ENCODE results near the gene KCTD16. TPM values are rescaled to one million over a fixed set of nuclear protein-coding genes. Genes with fewer than 3 reads are reported as not detected.

KCTD16 gene
- total and polyA plus RNA-seq, 2 experiments from 2014 or later, result 0.02 to 0.76 TPM

DNA sequence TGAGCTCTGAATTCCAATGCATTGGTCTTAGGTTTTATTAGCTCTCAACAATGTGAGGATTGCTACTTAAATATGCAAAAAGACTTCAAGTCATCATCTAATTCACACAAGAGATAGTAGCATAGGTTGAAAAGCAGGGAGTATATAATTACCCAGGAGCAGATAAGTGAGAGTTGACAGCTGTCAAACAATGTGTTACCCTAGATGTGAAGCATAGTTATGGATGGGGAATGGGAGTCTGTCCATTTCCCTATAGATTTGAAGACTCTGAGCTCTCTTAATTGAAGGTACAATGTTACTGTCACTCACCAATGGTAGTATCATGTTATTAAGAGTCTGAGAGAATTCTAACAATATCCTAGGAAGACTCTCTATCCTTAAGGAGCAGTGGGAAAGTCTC lies 160.7 kb downstream of the KCTD16 start:
- no peaks in the 10 kb centered on the region for H3K9me3 Mint-ChIP-seq
- Histone ChIP-seq H3K27ac (ENCODE audit: low read depth) (no peak overlapping the region), H3K4me1 (ENCODE audit: insufficient read depth) (no peaks in the 10 kb centered on the region; the same call in 1 of the 2 replicates), H3K36me3 (ENCODE audit: insufficient read depth) (no peaks in the 10 kb centered on the region), H2AFZ (no peak overlapping the region), H4K20me1 (replicated peaks; ENCODE audit: insufficient read depth) (no peaks in the 10 kb centered on the region), H3K9me2 (ENCODE audit: insufficient read depth) (peaks cover 4% of the 10 kb centered on the region; the same call in 1 of the 2 replicates), H3K79me2 (replicated peaks; ENCODE audit: insufficient read depth) (no peaks in the 10 kb centered on the region), H3K4me3 (no peak overlapping the region), H3F3A (replicated peaks; ENCODE audit: low read depth) (no peaks in the 10 kb centered on the region), H3K4me2 (no peak overlapping the region), H3K27me3 (ENCODE audit: insufficient read depth) (no peaks in the 10 kb centered on the region)
- TF ChIP-seq NANOG (IDR thresholded peaks at IDR 0.05; ENCODE audit: borderline replicate concordance) (no peak), ZNF114 (CRISPR knock-in tag; IDR thresholded peaks at IDR 0.05) (no peak), ZNF331 (CRISPR knock-in tag; IDR thresholded peaks at IDR 0.05; ENCODE audit: low read depth) (no peak), CREB1 (CRISPR knock-in tag; IDR thresholded peaks at IDR 0.05; ENCODE audit: low read depth) (no peak), POLR2AphosphoS5 (IDR thresholded peaks at IDR 0.05; ENCODE audit: low read depth) (no peak), EZH2 (IDR thresholded peaks at IDR 0.05; ENCODE audit: low read depth, unreplicated experiment) (no peak), STAT1 (IDR thresholded peaks at IDR 0.05; ENCODE audit: unreplicated experiment) (no peak)
- TF ChIP-seq, protein P1, sequence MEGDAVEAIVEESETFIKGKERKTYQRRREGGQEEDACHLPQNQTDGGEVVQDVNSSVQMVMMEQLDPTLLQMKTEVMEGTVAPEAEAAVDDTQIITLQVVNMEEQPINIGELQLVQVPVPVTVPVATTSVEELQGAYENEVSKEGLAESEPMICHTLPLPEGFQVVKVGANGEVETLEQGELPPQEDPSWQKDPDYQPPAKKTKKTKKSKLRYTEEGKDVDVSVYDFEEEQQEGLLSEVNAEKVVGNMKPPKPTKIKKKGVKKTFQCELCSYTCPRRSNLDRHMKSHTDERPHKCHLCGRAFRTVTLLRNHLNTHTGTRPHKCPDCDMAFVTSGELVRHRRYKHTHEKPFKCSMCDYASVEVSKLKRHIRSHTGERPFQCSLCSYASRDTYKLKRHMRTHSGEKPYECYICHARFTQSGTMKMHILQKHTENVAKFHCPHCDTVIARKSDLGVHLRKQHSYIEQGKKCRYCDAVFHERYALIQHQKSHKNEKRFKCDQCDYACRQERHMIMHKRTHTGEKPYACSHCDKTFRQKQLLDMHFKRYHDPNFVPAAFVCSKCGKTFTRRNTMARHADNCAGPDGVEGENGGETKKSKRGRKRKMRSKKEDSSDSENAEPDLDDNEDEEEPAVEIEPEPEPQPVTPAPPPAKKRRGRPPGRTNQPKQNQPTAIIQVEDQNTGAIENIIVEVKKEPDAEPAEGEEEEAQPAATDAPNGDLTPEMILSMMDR (conservative IDR thresholded peaks at IDR 0.05; ENCODE audit: low read depth in 2 of 2), result no peak
- TF ChIP-seq, protein P2, sequence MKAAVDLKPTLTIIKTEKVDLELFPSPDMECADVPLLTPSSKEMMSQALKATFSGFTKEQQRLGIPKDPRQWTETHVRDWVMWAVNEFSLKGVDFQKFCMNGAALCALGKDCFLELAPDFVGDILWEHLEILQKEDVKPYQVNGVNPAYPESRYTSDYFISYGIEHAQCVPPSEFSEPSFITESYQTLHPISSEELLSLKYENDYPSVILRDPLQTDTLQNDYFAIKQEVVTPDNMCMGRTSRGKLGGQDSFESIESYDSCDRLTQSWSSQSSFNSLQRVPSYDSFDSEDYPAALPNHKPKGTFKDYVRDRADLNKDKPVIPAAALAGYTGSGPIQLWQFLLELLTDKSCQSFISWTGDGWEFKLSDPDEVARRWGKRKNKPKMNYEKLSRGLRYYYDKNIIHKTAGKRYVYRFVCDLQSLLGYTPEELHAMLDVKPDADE (IDR thresholded peaks at IDR 0.05), result no peak
- TF ChIP-seq, protein P3, sequence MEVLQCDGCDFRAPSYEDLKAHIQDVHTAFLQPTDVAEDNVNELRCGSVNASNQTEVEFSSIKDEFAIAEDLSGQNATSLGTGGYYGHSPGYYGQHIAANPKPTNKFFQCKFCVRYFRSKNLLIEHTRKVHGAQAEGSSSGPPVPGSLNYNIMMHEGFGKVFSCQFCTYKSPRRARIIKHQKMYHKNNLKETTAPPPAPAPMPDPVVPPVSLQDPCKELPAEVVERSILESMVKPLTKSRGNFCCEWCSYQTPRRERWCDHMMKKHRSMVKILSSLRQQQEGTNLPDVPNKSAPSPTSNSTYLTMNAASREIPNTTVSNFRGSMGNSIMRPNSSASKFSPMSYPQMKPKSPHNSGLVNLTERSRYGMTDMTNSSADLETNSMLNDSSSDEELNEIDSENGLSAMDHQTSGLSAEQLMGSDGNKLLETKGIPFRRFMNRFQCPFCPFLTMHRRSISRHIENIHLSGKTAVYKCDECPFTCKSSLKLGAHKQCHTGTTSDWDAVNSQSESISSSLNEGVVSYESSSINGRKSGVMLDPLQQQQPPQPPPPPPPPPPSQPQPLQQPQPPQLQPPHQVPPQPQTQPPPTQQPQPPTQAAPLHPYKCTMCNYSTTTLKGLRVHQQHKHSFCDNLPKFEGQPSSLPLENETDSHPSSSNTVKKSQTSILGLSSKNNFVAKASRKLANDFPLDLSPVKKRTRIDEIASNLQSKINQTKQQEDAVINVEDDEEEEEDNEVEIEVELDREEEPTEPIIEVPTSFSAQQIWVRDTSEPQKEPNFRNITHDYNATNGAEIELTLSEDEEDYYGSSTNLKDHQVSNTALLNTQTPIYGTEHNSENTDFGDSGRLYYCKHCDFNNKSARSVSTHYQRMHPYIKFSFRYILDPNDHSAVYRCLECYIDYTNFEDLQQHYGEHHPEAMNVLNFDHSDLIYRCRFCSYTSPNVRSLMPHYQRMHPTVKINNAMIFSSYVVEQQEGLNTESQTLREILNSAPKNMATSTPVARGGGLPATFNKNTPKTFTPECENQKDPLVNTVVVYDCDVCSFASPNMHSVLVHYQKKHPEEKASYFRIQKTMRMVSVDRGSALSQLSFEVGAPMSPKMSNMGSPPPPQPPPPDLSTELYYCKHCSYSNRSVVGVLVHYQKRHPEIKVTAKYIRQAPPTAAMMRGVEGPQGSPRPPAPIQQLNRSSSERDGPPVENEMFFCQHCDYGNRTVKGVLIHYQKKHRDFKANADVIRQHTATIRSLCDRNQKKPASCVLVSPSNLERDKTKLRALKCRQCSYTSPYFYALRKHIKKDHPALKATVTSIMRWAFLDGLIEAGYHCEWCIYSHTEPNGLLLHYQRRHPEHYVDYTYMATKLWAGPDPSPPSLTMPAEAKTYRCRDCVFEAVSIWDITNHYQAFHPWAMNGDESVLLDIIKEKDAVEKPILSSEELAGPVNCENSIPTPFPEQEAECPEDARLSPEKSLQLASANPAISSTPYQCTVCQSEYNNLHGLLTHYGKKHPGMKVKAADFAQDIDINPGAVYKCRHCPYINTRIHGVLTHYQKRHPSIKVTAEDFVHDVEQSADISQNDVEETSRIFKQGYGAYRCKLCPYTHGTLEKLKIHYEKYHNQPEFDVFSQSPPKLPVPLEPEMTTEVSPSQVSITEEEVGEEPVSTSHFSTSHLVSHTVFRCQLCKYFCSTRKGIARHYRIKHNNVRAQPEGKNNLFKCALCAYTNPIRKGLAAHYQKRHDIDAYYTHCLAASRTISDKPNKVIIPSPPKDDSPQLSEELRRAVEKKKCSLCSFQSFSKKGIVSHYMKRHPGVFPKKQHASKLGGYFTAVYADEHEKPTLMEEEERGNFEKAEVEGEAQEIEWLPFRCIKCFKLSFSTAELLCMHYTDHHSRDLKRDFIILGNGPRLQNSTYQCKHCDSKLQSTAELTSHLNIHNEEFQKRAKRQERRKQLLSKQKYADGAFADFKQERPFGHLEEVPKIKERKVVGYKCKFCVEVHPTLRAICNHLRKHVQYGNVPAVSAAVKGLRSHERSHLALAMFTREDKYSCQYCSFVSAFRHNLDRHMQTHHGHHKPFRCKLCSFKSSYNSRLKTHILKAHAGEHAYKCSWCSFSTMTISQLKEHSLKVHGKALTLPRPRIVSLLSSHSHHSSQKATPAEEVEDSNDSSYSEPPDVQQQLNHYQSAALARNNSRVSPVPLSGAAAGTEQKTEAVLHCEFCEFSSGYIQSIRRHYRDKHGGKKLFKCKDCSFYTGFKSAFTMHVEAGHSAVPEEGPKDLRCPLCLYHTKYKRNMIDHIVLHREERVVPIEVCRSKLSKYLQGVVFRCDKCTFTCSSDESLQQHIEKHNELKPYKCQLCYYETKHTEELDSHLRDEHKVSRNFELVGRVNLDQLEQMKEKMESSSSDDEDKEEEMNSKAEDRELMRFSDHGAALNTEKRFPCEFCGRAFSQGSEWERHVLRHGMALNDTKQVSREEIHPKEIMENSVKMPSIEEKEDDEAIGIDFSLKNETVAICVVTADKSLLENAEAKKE (CRISPR knock-in tag; IDR thresholded peaks at IDR 0.05), result no peak
- DNase-seq (ENCODE audit: low spot score) (no peak), ATAC-seq (no peak)
- no peaks in the 10 kb centered on the region for H3K4me1 Mint-ChIP-seq
- peaks cover 8% of the 10 kb centered on the region for H3K27me3 Mint-ChIP-seq (ENCODE audit: insufficient read depth, low read depth, poor library complexity)
- H3K36me3 Mint-ChIP-seq (ENCODE audit: low read depth), result no peaks in the 10 kb centered on the region
- H3K27ac Mint-ChIP-seq, result no peak overlapping the region
- no peak overlapping the region for H3K4me3 Mint-ChIP-seq
